WI38 (cell line): ENCODE measurements around the gene SOX12.

Source experiments
- H3K4me3 ChIP-seq: 2 replicates; pipeline ENCODE4 v1.5.1; 2011; ENCODE audit warnings: low read depth, mild to moderate bottlenecking, control low read depth, low read length
- TF ChIP-seq, protein P1 (sequence below): IDR thresholded peaks from 2 replicates; pipeline ENCODE4 v1.5.1; 2012; ENCODE audit warnings: low read depth, mild to moderate bottlenecking, control low read depth, low read length

The SOX12 gene

DNA sequence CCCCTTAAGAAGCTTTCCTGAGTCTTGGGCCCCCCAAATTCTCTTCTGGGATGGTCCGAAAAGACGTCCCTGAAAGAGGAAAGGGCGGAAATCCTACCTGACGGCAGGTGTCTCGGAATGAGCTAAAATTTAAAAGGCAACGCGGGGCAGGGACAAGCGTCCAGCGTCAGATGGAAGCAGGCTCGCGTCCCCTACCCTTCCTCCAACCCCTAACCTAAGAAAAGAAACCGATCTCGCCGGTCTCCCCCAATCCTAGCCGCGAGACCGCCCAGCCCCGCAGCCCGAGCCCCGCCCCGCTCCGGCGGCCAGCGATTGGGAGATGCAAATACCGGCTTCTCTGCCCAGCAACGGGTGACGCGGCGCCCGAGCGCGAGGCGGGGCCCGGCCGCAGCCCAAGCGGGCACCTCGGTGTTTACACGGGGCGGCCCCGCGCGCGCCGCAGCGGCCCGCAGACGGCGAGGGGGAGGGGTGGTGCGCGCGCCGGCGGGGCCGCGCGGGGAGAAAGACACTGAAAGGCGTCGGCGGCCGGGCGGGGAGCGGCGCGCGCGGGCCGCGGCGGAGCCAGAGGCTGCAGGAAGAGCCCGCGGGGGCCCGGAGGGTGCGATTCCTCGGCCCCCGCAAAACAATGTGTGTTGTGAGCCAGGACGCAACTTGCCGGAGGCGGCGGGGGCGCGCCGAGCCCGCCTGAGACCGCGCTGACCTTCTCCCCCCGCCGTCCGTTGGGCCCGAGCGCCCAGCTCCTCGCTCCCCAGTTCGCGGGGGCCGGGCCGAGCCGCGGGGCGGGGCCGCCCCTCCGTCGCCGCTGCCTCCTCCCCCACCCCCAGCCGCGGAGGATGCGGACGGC, at the start of gene SOX12:
Gene SOX12, plus strand, starts transcription at position 508 of the 844 bp plus-strand sequence. CDS start 373 bp downstream, outside the sequence.
- peak within 1 kb of the TSS; percentile 83 for H3K4me3 ChIP-seq
- TF ChIP-seq, protein P1, sequence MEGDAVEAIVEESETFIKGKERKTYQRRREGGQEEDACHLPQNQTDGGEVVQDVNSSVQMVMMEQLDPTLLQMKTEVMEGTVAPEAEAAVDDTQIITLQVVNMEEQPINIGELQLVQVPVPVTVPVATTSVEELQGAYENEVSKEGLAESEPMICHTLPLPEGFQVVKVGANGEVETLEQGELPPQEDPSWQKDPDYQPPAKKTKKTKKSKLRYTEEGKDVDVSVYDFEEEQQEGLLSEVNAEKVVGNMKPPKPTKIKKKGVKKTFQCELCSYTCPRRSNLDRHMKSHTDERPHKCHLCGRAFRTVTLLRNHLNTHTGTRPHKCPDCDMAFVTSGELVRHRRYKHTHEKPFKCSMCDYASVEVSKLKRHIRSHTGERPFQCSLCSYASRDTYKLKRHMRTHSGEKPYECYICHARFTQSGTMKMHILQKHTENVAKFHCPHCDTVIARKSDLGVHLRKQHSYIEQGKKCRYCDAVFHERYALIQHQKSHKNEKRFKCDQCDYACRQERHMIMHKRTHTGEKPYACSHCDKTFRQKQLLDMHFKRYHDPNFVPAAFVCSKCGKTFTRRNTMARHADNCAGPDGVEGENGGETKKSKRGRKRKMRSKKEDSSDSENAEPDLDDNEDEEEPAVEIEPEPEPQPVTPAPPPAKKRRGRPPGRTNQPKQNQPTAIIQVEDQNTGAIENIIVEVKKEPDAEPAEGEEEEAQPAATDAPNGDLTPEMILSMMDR, result no peak

DNA sequence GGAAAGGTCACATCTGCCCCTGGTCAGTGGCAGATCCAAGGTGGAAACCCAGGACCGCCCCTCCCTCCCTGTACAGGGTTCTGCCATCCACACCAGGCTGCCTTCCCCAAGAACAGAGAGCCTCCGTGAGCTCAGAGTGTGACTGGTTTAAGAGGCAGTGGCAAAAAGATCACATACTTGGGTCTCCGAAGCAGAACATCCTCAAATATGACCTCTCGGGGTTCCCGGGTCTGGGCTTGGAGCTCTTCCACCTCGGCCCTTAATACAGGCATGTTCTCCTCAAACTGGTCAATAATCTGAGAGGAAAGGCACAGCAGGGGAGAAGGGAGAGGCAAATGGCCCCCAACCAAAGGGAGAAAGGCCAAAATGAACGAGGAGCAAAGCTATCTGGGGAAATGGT, 49.6 kb upstream of the SOX12 start:
- H3K4me3 ChIP-seq, result no peak overlapping the region
- TF ChIP-seq, protein P1, result no peak

DNA sequence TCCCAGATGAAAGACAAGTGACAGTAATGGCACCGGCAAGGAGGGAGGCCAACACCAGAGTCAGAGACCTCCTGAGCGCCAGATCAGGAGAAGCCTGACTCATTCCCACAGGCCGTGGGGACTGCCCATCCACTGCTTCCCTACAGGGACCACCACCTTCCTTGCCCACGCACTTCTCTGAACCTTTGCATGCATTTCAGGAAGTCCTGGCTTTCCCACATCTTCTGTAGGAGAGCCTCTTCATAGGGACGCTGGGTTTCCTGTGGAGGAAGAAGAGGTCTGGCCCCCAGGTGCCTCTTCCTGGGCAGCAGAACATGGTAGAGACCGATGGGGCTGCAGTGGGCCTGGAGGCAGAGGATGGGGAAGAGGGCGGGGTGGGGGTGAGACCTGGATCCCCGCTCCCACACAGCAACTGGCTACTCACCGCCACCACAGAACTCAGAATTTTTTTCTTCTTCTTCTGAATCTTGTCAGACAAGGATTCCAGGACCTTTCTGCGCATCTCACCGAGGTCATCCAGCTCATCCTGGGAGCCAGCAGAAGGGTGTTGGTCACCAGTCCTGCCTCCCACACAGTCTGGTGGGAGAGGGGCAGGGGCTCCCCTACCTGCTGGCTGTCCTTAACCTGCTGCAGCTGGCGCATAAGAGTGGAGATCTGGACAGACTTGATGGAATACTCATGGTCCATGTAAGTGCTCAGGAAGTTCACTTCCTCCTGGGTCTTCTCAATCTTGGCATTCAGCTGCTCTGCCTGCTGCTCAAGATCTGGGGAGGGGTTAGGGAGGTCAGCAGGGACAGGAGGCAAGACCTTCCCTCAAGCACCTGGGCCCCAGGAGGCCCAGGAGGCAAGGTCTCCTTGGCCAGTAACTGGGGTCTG, 48.5 kb upstream of the SOX12 start:
- no peak overlapping the region for H3K4me3 ChIP-seq
- TF ChIP-seq, protein P1, result no peak

DNA sequence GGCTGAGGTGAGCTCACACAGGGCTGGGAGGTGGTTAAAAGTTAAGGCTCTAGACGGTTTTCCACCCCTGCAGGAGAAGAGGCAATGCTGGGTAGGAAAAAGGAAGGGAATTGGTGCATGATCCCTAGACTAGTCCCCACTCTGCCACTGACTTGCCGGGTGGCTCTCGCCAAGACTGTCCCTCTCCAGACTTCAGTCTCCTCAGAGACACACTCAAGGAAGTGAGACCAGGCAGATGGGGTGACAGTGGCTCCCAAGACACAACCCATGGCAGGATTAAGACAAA, 47.9 kb upstream of the SOX12 start:
- TF ChIP-seq, protein P1, result no peak
- no peak overlapping the region for H3K4me3 ChIP-seq

DNA sequence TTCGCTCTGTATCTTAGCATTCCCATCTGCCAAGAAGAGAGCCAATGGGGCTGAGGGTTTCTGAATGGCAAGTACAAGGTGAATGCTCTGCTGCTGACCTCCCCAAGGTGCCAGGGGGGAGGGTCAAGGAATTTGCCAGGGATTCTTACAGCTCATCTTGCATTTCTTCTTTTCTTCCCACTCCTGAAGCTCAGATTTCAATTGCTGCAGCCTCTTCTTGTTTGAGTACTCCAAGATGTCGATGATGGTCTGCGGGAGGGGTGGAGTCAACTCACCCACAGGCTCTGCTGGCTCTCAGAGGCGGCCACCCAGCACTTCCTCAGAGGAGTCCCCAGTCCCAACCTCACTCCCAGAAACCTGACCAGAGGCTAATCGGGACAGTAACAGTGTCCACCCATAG, 47.2 kb upstream of the SOX12 start:
- H3K4me3 ChIP-seq, result no peak overlapping the region
- TF ChIP-seq, protein P1, result no peak

DNA sequence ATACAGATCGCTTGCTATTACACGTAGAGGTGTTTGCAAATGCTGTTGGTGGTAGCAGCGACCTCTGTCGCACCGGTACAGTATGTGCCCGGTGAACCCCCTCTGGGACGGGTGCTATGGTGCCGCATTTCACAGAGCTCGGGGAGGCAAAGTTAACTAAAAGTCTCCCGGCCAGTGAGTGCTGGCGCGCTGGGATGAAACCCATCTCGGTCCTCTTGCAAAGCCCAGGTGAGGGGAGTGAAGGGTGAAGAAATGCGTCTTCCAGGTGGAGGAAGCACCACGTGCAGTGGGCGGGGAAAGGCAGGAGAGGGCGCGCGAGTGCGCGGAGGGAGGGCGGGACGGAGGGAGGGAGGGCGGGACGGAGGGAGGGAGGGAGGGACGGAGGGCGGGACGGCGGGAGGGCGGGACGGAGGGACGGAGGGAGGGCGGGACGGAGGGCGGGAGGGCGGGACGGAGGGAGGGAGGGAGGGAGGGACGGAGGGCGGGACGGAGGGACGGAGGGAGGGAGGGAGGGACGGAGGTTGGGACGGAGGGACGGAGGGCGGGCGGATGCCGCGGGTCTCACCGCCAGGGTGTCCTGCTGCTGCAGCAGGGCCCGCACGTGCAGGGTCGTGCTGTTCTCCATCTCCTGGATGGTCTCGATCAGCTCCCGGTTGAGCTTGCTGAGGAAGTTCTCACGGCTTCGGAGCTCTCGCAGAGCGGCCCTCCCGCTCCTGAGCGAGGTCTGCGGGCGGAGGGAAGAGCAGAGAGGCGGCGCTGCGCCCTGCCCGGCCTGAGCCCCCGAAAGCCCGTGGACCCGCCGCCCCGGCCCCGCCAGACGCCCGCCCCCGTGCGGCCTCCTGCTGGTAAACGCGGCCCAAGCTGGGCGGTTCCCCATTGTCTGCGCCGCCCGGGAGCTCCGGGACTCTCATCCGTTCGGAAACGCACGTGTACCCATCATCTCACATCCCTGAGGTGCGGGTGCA, 46.5 kb upstream of the SOX12 start:
- no peak overlapping the region for H3K4me3 ChIP-seq

More for the DNA sequence above, 46.5 kb upstream of the SOX12 start:
- TF ChIP-seq, protein P1, result no peak
